GM21529 (cell line): ENCODE measurements around the gene AMN.
"Not testable (repeated sequence)": the region's sequence is repeated elsewhere in the genome, so short reads cannot be mapped to it uniquely, and the experiment has no call there.

ENCODE experiments used
- ATAC-seq: cut with Tn5 transposase; IDR thresholded peaks from one replicate; pipeline ENCODE4 v1.9.1; 2021; ENCODE audit not compliant: unreplicated experiment

Gene AMN

DNA sequence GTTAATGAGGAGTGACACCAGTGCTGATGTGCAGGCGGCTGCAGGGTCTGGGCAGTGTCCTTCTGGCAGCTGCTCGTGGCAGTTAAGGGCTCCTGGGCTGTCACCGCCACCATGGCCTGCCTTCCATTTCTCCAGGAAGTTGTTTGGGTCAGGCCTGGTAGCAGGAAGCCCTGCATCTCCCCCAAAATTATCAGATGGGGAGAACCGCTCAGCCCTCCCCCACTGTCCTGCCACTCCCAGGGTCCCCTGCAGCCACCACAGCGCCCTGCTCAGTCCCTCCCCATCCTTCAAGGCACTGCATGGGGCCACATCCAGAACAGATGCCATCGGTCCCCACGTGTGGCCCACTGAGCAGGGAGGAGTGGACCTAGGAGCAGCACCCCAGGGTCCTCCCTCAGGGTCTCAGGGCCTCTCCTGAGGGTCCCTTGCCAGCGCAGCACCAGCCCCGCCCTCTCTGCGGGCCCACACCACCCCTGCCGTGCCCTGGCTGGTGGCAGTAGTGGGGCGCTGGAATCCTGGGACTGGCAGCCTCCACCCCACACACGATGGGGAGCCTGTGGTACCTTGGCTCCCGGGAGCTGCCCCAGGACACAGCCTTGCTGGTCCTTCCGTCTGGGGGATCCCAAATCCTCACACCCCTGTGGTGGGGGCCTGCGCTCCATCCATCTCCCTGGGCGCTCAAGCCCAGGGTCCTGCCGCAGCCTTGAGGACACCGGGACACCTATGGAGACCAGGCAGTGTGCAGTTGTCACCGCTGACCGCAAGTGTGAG is 10.3 kb upstream of the AMN start:
- ATAC-seq: no peak

DNA sequence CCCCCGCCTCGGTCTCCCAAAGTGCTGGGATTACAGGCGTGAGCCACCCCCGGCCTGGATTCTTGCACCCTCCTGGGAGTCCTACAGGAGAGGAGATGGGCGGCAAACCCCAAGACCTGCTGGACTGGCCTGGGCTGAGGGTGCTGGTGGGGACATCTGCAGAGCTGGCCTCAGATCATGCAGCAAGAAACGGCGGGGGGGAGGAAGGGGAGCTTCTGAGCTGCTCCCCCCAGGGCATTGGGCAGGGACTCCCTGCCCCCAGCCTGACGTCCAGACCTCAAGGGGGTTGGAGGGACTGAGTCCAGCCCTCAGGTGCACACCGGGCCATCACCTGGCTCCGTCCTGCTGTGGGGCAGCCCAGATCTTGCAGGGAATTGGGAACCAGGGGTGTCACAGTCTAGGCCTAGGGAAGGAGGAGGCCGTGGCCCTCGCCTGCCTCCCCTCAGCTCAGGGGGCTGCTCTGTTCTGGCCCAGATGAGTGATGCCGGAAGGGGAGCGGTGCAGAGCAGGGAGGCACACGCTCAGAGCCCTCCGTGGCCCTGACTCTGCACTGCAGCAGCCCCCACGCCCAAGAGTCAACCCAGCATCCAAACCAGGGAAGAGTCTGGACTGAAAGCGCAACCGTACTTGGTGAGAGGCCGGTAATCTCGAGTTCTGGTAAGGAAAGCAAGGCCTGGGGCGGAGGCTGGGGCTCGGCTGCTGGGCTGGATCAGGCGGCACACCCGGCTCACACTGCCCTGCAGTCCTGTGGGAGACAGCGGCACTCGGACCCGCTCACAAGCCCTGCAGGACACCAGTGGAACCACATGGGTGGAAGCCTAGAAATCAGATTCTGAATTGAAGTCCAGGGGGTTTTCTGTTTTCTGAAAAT is 8.9 kb upstream of the AMN start:
- ATAC-seq: no peak

DNA sequence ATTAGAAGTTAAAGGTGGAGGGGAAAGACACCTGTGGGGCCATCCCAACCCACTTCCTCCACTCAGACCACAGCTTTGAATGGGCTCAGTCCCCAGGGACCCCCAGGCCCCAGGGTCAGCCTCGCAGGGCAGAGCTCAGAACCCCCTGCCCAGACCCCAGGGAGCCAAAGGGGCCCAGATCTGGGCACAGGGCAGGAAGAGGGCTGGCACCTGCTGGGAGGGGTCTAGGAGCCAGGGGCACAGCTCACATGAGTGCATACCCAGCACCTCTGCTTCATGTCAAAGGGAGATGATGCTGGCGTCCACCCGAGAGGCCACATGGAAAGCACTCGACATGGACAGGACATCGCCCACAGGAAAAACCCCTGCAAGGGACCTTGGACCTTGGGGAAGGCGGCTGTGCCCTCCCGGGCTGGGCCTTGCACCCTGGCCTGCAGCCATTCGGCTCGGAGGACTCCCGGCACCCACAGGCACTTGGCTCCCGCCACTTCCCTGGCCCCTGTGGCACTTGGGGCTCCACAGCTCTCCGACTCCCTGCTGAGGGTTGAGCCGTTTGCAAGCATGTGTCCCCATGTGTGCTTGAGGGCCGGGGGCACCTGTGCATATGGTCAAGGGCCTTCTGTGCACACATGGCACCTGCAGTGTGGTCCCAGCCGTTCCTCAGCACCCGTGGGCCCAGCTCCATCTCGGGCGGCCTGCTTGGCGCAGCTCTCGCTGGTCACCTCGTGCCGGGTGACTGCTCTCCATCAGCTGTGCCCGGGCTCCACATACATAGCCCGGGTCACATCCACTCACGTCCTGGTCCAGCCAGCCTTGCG is 7.8 kb upstream of the AMN start:
- ATAC-seq: no peak

DNA sequence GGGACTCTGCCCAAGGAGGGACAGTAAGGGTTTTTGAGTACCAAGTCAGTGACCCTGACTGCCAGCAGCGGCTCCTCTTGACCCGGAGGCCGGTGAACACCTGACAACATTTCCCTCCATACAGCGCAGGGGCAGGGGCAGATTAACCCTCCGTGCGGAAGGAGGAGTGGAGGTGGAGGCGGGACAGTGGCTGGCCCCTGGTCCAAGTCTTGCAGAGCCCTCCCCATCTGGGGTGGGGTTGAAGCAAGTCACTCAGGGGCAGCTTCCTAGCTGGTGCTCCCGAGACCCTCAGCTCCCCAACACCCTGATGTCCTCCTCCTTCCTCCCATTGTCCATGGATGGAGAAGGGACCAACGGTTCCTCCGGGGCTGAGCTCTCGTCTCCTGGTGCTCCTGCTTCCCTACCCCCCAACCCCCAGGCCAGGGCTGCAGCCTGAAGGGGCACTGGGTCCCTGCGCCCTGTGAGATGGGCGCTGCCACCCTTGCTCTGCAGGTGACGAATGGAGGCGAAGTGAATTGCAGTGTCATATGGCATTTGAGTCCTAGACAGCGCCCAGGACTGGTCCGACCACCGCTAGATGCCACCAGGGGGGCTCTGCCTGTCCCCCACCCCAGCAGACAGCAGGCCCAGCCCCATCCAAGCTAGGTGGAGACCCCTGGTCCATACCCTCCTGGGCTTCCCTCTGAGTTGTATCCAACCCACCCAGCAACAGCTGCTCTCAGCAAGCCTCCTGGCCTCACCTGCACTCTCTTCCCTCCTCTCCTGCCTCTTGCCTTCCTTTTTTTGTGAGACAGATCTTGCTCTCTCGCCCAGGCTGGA is 7.0 kb upstream of the AMN start:
- ATAC-seq: no peak

DNA sequence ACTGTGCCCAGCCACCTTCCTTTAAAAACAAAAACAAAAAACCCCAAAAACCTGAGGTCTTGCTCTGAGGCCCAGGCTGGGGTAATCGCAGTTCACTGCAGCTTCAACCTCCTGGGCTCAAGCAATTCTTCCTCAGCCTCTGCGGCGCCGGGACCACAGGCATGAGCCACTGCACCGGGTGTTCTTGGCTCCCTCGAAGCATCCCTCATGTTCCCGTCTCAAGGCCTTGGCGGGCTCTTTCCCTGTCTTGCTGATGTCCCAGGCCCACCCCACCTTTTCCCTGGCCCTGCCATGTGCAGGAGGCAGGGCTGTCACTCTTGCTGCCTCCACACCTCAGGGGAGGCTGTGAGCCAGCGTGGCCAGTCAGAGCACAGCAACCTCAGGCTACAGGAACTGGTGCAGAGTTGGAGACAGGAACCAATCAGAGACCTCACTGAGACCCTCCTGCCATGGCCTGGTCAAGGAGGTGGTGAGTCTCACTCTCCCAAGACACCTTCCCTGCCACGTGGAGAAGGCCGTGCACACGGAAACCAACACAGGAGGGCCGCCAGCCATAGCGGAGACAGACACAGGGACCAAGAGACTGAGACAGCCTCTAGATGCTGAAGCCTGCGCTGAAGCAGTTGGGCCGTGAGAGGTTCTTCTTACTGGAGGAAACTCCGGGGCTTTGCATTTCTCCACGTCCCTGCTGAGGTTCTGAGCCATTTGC is 6.0 kb upstream of the AMN start:
- ATAC-seq: no peak

DNA sequence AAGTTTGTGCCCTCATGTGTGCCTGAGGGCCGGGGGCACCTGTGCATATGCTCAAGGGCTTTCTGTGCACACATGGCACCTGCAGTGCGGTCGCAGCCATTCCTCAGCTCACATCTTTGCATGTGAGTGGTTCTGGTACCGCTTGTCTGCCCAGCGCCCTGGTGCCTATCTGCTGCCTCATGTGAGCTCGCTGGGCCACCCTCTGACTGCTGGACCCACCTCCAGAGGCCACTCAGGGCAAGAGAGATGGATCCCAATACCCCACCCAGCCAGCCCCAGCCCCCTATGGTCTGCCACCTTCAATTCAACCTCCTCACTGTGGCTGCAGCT is 5.4 kb upstream of the AMN start:
- ATAC-seq: no peak

DNA sequence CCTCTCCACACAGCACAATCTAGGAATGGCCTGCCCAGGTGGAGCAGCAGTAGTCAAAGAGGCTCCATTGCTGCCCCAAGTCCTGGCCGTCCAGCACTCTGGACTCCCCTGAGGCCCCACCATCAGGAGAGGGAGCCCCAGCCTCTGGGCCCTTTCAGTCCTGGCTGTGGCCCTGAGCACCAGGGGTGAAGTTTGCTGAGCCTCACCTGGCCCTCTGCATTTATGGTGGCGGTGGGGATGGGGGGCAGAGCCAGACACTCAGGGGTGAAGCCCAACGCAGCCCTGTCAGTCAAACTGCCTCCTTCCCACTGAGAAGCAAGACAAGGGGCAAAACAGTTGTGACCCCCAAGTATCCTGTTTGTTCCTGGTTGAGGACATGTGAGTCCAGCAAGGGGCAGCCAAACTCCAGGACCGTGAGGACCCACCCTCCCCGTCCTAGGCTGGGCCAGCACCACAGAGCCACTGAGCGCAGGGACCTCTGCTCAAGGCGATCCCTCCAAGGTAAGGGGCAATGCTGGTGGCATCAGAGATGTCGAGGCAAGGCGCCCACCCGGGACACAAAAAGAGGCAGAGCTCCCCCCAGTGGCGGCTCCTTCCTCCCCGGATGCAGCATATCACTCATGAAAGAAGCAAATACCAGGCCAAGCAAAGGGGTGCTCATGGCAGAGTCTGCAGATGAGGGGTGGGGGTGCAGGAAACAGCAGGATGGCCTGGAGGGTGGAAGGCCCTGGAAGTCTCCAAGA is 4.8 kb upstream of the AMN start:
- no peak for ATAC-seq

DNA sequence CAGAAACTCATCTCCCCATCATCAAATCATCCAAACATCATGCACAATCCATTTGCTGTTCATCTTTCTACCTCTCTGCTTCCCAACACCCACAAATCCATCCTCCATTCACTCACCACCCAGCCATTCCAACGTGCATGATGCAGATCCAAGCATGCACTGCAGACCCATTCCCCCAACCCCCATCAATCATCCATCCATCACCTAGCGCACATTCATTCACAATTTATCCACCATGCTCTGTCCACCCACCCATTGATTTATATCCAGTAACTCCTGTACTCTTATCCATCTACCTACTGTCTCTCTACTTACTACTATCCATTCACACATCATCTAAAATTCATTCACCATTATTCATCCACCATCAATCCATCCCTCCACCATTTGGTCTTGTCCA is 4.0 kb upstream of the AMN start:
- no peak for ATAC-seq

DNA sequence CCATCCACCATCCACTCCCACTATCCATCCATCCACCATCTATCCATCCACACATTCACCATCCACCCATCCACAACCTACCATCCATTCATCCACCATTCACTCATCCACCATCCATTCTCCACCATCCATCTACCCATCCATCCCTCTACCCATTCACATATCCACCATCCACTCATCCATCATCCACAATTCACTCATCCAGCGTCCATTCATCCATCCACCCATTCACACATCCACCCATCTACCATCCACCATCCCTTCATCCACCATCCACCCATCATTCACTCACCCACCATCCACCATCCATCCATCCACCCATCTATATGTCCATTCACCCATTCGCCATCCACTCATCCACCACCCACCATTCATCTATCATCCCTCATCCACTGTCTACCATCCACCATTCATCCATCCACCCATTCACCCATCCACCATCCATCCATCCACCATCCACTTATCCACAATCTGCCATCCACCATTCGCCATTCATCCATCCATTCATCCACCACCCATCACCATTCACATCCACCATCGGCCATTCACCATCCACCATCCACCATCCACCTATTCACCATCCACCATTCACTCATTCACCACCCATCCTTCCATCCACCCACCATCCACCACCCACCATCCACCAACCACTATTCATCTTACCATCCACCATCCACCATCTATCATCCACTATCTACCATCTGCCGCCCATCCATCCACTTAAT is 2.0 kb upstream of the AMN start:
- no peak for ATAC-seq

DNA sequence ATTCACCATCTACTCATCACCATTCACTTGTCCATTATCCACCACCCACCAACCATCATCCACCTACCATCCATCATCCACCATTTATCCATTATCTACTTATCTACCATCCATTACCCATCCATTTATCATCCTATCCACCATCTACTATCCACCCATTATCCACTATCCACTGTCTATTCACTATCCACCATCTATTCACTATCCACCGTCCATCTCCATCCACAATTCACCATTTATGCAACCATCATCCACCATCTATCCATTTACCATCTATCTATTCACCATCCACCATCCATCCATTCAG is 1.5 kb upstream of the AMN start:
- no peak for ATAC-seq

DNA sequence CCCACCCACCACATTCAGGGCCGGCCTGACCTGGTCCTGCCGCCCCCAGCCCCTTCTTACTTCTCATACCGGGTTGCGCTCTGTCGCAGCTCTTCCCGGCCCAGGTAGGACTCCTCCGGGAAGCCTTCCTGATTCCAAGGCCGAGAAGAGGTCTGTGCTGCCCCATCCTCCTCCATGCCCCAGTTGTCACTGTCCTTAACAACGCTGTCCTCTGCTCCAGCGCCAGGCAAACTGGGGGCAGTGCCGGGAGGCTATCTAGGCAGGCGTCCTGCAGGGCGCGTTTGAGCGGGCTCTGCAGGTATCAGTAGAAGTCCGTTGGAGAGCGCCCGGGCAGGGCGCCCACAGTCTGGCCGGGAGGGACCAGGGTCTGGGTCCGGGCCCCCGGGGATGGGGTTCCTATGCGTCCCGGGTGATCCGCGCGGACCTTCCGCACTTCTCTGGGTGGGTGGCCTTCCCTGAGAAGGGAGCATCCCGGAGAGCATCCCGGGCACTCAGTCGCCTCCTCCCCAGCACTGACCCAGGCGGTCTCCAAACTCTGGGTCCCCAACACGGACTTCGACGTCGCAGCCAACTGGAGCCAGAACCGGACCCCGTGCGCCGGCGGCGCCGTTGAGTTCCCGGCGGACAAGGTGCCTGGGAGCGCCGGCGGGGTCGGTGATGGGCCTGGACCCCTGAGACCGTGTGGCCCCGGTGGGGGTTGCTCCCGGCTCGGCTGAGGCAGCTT is 900 bp downstream of the AMN start:
- no peak for ATAC-seq

DNA sequence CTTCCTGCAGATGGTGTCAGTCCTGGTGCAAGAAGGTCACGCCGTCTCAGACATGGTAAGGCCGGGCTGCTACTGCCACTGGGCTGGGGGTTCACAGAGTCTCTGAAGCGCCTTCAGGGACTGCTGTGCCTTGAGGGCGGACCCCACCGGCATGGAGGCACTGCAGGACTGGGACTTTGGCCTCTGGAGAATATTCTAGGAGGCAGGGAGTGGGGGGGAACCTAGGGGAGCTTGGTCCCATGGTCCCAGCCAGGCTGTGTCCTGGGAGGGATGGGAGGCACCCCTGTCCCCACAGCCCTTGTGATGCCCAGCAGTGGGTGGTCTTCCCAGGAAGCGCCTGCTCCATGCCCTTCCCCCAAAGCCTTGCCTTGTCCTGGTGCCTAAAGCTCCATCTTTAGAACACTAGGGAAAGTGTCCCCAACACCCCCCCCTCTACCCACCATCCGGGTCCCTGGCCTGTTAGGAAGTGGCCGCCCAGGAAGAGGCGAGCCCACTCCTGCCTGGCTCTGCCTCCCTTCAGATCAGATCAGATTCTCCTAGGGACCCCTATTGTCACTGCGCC is 1.5 kb downstream of the AMN start:
- ATAC-seq: no peak

DNA sequence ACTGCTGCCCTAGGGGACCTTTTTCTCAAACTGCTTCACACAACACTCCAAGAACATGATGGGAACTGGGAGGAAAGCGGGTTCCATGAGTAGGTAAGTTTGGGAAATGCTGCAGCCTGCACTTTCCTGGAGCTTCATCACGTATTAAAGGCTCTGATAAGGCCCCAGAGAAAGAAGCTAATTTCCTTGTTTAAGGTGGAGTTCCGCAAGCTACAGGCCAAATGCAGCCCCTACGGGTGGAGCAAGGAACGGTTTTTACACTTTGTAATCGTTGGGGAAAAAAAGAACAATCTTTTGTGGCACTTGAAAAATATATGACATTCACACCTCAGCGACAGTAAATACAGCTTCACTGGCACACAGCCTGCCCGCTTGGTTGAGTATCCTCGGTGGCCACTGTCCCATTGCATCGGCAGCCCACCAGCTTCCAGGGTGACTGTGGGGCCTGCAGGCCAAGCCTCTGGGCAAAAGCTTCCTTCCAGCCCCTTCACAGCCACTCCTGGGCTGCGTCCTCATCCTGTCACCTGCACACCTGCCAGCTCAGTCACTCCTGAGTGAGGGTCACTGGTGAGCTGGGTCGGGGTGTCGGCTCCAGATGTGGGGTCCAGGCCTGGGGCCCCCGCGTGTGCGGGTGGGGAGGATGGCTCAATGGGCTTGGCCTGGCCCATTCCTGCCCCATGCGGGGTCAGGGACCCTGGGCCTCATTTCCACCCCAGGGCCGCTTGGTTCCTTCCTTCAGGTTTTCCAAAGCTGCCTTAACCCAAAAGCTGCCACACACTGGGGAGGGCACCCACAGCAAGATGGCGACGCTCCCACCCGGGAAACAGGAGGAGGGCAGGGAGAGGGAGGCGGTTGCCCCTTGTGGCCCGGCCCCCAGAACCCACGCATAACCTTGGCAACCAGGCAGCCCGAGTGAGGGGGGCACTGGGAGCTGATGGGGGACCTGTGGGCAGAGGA is 2.4 kb downstream of the AMN start:
- no peak for ATAC-seq

DNA sequence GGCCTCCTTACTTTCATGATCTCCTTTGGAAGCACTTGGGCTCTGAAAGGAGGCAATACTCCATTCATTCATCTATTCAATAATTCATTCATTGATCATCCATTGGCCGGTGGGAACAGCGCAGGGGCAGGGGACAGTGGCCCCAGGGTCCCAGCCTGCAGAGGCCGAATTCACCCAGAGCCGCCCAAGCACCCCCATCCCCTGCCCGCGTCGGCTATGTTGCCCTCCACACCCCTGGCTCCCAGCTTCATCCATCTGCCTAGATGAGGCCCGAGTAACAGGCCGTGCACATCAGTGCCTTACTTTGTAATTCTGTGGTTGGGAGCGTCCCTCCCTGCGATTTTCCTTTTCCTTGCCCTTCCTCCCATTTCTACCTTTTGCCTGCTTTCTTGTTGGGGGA is 3.2 kb downstream of the AMN start:
- ATAC-seq: no peak

DNA sequence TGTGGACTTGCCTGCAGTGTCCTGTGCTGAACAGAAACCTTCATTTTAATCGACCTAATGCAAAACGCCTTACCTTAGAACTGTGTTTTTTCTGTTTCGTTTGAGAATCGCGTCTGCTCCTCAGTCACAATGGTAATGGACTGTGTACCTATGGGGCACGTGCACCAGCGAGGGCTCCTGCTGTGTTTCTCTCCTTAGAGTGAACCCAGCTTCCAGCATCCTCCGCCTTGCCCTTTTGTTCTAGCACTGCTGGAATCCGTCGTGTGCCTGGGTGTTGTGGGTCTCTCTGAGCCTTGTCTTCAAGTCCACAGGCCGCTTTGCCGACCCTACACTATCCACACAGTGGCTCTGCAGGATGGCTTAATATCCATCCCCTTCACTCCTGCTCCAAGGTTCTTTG is 3.6 kb downstream of the AMN start:
- no peak for ATAC-seq

DNA sequence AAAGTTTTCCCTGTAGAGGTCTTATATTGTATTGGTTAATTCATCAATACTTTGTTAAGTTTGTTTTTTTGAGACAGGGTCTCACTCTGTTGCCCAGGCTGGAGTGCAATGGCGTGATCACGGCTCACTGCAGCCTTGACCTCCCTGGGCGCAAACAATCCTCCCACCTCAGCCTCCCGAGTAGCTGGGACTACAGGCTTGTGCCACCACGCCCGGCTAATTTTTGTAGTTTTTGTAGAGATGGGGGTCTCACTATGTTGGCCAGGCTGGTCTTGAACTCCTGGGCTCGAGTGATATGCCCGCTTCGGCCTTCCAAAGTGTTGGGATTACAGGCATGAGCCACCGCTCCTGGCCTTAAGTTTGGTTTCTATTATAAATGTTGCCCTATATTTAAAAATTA is 4.4 kb downstream of the AMN start:
- ATAC-seq: not testable (repeated sequence)

DNA sequence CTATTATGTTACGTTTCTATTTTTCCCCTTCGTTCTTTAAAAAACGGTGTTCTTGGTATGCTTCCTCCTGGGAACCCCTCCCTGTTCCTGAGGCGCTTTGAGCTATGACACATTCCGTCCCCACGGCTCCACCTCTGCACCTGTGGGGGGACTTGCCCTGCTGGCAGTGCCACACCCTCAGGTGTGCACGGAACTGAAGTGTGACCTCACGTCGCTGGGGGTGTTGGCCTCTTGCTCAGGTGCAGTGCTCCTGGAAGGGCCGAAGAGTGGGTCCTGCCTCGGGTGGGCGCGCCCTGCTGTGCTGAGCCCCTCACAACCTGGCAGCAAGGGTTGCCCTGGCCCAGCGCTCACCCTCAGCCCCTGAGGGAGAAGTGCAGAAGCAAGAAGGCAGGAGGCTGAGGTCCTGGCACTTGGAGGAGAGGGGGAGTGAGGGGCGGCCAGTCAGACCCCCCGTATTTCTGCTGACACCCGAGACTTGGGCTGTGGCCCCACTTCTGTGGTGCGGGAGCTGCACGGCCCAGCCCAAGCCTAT is 4.9 kb downstream of the AMN start:
- no peak for ATAC-seq
